Measurements from ENCODE around the gene NEK3. TPM values are rescaled to one million over a fixed set of nuclear protein-coding genes. Genes with fewer than 3 reads are reported as not detected.
"Not testable (repeated sequence)": the region's sequence is repeated elsewhere in the genome, so short reads cannot be mapped to it uniquely, and the experiment has no call there.

Gene NEK3
- total and polyA plus RNA-seq, 3 donors from 2014 or later: 26.3 to 41.3 (median 40.7) TPM

DNA sequence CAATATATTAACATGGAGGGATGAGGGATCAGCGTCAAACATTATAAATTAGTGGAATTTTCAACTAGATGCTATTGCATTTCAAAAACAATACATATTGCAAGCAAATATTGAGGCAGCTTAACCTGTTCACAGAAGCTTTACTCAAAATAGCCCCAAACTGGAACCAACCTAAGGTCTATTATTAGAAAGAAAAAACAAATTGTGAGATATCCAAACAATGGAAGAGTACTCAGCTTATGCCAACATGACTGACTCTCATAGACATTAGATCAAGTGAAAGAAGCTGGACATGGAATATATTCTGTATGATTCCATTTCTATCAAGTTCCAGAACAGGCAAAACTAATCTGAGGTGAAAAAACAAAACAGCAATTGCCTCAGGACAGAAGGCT, 27.6 kb upstream of the NEK3 start:
- H3K9me3 ChIP-seq: no peaks in the 10 kb centered on the region
- intact Hi-C loops (cut with DNase I; ENCODE audit: low total_unique reads): no loop called here
- TF ChIP-seq, protein P1, sequence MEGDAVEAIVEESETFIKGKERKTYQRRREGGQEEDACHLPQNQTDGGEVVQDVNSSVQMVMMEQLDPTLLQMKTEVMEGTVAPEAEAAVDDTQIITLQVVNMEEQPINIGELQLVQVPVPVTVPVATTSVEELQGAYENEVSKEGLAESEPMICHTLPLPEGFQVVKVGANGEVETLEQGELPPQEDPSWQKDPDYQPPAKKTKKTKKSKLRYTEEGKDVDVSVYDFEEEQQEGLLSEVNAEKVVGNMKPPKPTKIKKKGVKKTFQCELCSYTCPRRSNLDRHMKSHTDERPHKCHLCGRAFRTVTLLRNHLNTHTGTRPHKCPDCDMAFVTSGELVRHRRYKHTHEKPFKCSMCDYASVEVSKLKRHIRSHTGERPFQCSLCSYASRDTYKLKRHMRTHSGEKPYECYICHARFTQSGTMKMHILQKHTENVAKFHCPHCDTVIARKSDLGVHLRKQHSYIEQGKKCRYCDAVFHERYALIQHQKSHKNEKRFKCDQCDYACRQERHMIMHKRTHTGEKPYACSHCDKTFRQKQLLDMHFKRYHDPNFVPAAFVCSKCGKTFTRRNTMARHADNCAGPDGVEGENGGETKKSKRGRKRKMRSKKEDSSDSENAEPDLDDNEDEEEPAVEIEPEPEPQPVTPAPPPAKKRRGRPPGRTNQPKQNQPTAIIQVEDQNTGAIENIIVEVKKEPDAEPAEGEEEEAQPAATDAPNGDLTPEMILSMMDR (IDR thresholded peaks at IDR 0.05): no peak
- no peak for TF ChIP-seq POLR2A (IDR thresholded peaks at IDR 0.05)
- DNase-seq: no peak
- no peaks in the 10 kb centered on the region for H3K4me1 ChIP-seq
- H3K4me3 ChIP-seq: no peak overlapping the region
- H3K27ac ChIP-seq: no peak overlapping the region
- WGBS, 2 donors: 81 to 98% methylated on average over 1 of the region's 1 CpG
- H3K36me3 ChIP-seq (ENCODE audit: low read depth, missing control alignments): no peaks in the 10 kb centered on the region
- H3K27me3 ChIP-seq: no peaks in the 10 kb centered on the region

DNA sequence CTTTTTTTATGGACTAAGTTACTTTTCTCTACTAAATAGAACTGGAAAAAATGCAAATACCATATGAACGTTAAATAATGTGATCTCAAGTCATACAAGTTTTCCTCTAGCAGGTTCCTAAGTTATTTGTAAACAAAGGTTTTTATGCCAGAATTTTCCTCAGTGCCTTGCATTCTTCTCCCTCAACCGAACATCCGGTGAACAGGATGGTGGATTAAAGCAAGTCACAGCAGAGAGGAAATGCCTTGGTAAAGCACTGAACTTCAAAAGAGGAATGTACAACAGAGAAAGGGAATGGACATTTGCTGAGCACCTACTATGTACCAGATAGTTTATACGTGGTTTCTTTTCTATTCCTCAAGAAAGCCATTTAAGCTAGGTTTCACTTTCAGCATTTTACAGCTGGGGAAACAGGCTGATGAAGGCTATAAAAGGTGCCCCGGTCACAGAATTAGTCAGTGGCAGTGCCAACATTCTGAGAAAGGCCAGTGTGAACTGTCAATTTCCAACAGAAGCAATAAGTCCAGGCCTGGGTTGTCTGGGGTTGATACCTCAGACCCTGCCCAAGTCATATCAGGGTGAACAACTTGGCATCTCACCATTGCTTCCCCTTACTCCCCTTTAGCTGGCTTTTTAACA, 22.0 kb upstream of the NEK3 start:
- H3K36me3 ChIP-seq (ENCODE audit: low read depth, missing control alignments); H3K9me3 ChIP-seq; intact Hi-C loops (cut with DNase I; ENCODE audit: low total_unique reads); H3K4me1 ChIP-seq; H3K27ac ChIP-seq; H3K4me3 ChIP-seq; DNase-seq; H3K27me3 ChIP-seq: not testable (repeated sequence)
- 77% methylated on average over 5 of the region's 5 CpGs for WGBS, 2 donors

DNA sequence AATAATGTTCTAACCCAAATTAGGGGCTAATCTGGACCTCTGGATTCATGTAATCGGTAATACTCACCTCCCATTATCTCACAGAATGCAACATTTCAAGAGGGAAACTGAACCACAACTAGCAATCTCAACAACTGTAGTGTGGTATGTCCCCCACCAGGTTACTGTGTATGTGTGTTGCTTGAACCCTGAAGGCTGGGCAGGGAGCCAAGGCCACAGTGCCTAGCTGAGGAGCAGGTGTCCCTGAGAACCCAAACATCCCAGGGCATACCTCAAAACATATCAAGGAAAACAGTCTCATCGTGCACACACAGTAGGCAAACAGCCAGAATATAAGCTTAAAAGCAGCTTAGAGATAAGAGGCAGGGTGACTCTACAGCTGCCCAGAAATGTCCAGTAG, 20.5 kb upstream of the NEK3 start:
- H3K27me3 ChIP-seq: no peaks in the 10 kb centered on the region
- no peak overlapping the region for H3K4me3 ChIP-seq
- no peaks in the 10 kb centered on the region for H3K36me3 ChIP-seq (ENCODE audit: low read depth, missing control alignments)
- TF ChIP-seq, protein P1 (IDR thresholded peaks at IDR 0.05): no peak
- TF ChIP-seq POLR2A (IDR thresholded peaks at IDR 0.05): no peak
- intact Hi-C loops (cut with DNase I; ENCODE audit: low total_unique reads): no loop called here
- no peaks in the 10 kb centered on the region for H3K4me1 ChIP-seq
- DNase-seq: no peak
- no peak overlapping the region for H3K27ac ChIP-seq
- no peaks in the 10 kb centered on the region for H3K9me3 ChIP-seq
- 79 to 85% methylated on average over 2 of the region's 2 CpGs for WGBS, 2 donors

DNA sequence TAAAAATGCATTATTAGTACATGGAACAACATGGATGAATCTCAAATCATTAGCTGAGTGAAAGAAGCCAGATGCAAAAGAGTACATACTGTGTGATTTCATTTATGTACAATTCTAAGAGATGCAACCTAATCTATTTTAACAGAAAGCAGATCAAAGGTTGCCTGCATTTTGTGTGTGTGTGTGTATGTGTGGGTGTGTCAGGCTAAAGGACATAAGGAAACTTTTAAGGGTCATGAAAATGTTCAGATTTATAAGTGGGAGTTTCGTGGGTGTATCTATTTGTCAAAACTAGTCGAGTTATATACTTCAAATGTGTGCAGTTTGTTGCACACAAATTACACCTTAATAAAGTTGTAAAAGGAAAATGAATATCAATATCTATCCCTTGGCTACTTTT, 17.9 kb upstream of the NEK3 start:
- TF ChIP-seq POLR2A (IDR thresholded peaks at IDR 0.05): no peak
- TF ChIP-seq, protein P1 (IDR thresholded peaks at IDR 0.05): no peak
- Histone ChIP-seq H3K36me3 (ENCODE audit: low read depth, missing control alignments) (no peaks in the 10 kb centered on the region), H3K27me3 (no peaks in the 10 kb centered on the region), H3K9me3 (no peaks in the 10 kb centered on the region), H3K4me1 (no peaks in the 10 kb centered on the region), H3K27ac (no peak overlapping the region), H3K4me3 (no peak overlapping the region)
- 73 to 77% methylated on average over 2 of the region's 2 CpGs for WGBS, 2 donors
- DNase-seq: no peak
- intact Hi-C loops (cut with DNase I; ENCODE audit: low total_unique reads): no loop called here

DNA sequence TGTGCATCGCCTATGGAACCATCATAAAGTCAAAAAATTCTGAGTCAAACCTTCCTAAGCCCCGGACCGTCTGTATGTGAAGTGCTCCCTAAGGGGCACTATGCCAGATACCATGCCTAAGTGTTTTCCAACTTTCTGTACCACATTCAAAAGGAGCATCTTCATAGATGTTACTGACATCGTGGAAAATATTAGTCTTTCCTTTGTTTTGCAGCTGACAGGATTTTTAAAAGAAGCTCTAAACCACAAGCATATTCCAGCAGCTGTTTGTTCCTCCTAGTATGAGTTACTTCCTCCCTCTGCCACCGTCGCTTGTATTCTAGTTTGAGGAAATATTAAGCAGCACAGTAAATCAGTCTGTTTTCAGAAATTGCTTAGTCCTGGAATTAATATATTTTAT, 14.6 kb upstream of the NEK3 start:
- intact Hi-C loops (cut with DNase I; ENCODE audit: low total_unique reads); H3K27me3 ChIP-seq; DNase-seq; H3K9me3 ChIP-seq; H3K4me1 ChIP-seq; H3K4me3 ChIP-seq; H3K27ac ChIP-seq; H3K36me3 ChIP-seq (ENCODE audit: low read depth, missing control alignments): not testable (repeated sequence)
- 81 to 86% methylated on average over 6 of the region's 6 CpGs for WGBS, 2 donors

DNA sequence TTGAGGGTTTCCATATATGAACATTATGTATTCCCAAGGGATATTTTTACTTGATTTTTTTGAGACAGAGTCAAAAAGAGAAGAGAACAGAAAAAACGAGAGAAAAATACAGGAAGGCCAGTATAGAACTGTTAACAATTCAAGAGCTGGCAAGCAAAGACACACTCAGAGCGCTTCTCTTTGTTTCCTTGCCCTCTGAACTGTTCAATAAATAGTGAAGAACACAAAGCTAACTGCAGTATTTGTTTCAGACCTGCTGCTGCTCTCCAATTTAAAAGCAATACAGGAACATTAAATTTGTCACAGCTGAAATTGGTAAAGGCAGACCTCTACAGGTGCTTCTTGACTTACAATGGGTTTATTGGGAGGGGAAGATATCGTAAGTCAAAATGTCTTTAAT, 14.0 kb upstream of the NEK3 start:
- no peak for DNase-seq
- intact Hi-C loops (cut with DNase I; ENCODE audit: low total_unique reads): no loop called here
- no peak overlapping the region for H3K4me3 ChIP-seq
- no peak overlapping the region for H3K27ac ChIP-seq
- no peaks in the 10 kb centered on the region for H3K36me3 ChIP-seq (ENCODE audit: low read depth, missing control alignments)
- no peaks in the 10 kb centered on the region for H3K9me3 ChIP-seq
- 82 to 87% methylated on average over 3 of the region's 3 CpGs for WGBS, 2 donors
- TF ChIP-seq, protein P1 (IDR thresholded peaks at IDR 0.05): no peak
- TF ChIP-seq POLR2A (IDR thresholded peaks at IDR 0.05): no peak
- no peaks in the 10 kb centered on the region for H3K27me3 ChIP-seq
- no peaks in the 10 kb centered on the region for H3K4me1 ChIP-seq

DNA sequence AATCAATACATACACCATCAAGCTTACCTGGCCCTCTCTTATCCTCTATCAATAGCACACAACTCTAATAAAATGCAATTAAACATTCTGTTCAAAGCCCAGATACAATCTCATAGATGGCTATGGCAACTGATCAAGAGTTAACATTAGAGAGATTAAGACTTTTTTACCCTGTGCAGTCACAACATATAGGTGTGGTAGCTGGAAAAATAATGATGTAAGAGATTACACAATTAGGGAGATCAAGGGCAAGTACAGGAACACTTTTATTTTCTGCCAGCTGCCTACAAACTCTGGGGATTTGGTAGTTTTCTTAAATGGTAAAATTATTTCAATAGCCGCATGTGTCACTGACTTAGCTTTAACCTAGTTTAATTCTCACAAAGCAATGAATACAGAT, 12.3 kb upstream of the NEK3 start:
- DNase-seq; H3K27ac ChIP-seq; intact Hi-C loops (cut with DNase I; ENCODE audit: low total_unique reads); H3K36me3 ChIP-seq (ENCODE audit: low read depth, missing control alignments); H3K27me3 ChIP-seq; H3K4me3 ChIP-seq; H3K4me1 ChIP-seq; H3K9me3 ChIP-seq: not testable (repeated sequence)
- 89 to 95% methylated on average over 1 of the region's 1 CpG for WGBS, 2 donors

DNA sequence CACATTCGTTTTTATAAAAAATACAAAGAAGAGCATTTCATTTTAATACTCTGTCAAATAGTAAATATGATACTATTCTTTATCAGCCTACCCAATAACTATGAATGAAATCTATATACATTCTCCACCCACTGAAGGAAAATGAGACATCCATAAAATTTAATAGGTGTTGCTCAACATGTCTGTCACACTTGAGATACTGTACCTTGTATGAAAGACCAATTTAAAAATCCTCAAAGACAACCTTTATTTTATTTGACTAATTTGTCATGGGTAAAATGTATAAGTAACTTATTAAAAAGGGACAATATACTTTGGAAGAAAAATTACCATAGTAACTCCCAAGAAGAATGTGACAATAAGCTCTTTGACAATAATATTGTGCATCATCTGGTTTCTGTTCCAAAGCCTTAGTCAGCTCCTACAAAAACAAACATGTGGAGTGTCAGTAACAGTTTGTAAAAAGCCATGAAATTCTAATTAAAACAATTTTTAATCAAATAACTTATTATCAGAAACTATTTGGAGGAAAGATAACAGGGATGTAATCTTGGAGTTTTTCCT, 11.5 kb upstream of the NEK3 start:
- H3K4me3 ChIP-seq; H3K27me3 ChIP-seq; H3K9me3 ChIP-seq; H3K4me1 ChIP-seq; intact Hi-C loops (cut with DNase I; ENCODE audit: low total_unique reads); DNase-seq; H3K27ac ChIP-seq; H3K36me3 ChIP-seq (ENCODE audit: low read depth, missing control alignments): not testable (repeated sequence)
- 77 to 98% methylated on average over 1 of the region's 1 CpG for WGBS, 2 donors
